ENCODE data around the gene DIRAS1. TPM values are rescaled to one million over a fixed set of nuclear protein-coding genes. Genes with fewer than 3 reads are reported as not detected.

The DIRAS1 gene
- total and polyA plus RNA-seq, 2 of the 4 experiments (the other 2 are of a cell fraction), result 1.4 to 10.3 TPM

DNA sequence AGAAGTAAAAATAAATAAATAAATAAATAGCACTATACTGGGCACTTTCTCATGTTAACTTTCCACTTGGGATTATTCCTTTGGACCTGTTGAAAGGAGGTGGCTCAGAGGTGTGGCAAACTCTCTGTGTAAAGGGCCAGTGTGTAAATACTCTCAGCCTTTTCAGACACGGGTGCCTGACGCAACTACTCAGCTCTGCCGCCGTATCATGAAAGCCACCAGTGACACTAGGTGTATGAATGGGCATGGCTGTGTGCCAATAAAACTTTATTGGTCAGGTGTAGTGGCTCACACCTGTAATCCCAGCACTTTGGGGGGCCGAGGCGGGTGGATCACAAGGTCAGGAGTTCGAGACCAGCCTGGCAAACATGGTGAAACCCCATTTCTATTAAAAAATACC is 38.8 kb upstream of the DIRAS1 start:
- no peaks in the 10 kb centered on the region; the same call in 1 of the 2 replicates for H3K9me1 ChIP-seq (ENCODE audit: insufficient read depth, low read length)
- no peak overlapping the region for H2BK5ac ChIP-seq (ENCODE audit: low read depth, low read length, poor library complexity, severe bottlenecking)
- H2BK15ac ChIP-seq (ENCODE audit: low read depth, low read length), result no peak overlapping the region
- H3K4me3 ChIP-seq (ENCODE audit: insufficient read depth, low read depth, low read length), result no peak overlapping the region
- no peak overlapping the region for H3K23ac ChIP-seq (ENCODE audit: low read depth, low read length)
- no peak overlapping the region for H2AK5ac ChIP-seq (ENCODE audit: low read depth, low read length)
- intact Hi-C loops (cut with micrococcal nuclease), result no loop called here
- no peak overlapping the region for H3K18ac ChIP-seq (ENCODE audit: low read depth, low read length)
- no TSS peak for BruUV-seq (replicated peaks)
- H3K9ac ChIP-seq (ENCODE audit: low read depth, low read length), result no peak overlapping the region
- H3K36me3 ChIP-seq (ENCODE audit: control insufficient read depth, insufficient read depth, low read length), result peaks cover 75% of the 10 kb centered on the region
- CTCF ChIA-PET, result no interaction called here
- H4K91ac ChIP-seq (ENCODE audit: insufficient read depth, low read depth, low read length), result no peak overlapping the region
- H3K9me3 ChIP-seq (ENCODE audit: control insufficient read depth, insufficient read depth, low read length), result no peaks in the 10 kb centered on the region
- DNase-seq, result no peak
- no peaks in the 10 kb centered on the region for H3K4me1 ChIP-seq (ENCODE audit: control insufficient read depth, insufficient read depth, low read length)
- dilution Hi-C loops (cut with HindIII; ENCODE audit: low sequenced_read_pairs, unreplicated experiment), result no loop called here
- H4K5ac ChIP-seq (ENCODE audit: low read depth, low read length), result no peak overlapping the region
- peaks cover 0 to 13% of the 10 kb centered on the region in 2 experiments; a peak in 3 of 4 replicates for H3K79me1 ChIP-seq (ENCODE audit: low read depth in 1 of 2, low read length in 2 of 2)
- no peak for TF ChIP-seq SMC3 (IDR thresholded peaks at IDR 0.05; ENCODE audit: low read depth, low read length)
- no peak for TF ChIP-seq CEBPB (IDR thresholded peaks at IDR 0.05; ENCODE audit: low read depth, low read length)
- TF ChIP-seq BHLHE40 (IDR thresholded peaks at IDR 0.05; ENCODE audit: low read depth, low read length), result no peak
- TF ChIP-seq, protein P1, sequence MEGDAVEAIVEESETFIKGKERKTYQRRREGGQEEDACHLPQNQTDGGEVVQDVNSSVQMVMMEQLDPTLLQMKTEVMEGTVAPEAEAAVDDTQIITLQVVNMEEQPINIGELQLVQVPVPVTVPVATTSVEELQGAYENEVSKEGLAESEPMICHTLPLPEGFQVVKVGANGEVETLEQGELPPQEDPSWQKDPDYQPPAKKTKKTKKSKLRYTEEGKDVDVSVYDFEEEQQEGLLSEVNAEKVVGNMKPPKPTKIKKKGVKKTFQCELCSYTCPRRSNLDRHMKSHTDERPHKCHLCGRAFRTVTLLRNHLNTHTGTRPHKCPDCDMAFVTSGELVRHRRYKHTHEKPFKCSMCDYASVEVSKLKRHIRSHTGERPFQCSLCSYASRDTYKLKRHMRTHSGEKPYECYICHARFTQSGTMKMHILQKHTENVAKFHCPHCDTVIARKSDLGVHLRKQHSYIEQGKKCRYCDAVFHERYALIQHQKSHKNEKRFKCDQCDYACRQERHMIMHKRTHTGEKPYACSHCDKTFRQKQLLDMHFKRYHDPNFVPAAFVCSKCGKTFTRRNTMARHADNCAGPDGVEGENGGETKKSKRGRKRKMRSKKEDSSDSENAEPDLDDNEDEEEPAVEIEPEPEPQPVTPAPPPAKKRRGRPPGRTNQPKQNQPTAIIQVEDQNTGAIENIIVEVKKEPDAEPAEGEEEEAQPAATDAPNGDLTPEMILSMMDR (conservative IDR thresholded peaks at IDR 0.05; ENCODE audit: low read depth, low read length), result no peak
- no peak for TF ChIP-seq RAD21 (IDR thresholded peaks at IDR 0.05; ENCODE audit: low read length)
- no peak for TF ChIP-seq CHD1 (IDR thresholded peaks at IDR 0.05; ENCODE audit: low read depth, low read length)
- TF ChIP-seq POLR2A (IDR thresholded peaks at IDR 0.05; ENCODE audit: low read depth, low read length), result no peak
- TF ChIP-seq MAFK (IDR thresholded peaks at IDR 0.05; ENCODE audit: low read depth, low read length), result no peak
- TF ChIP-seq NFE2L2 (IDR thresholded peaks at IDR 0.05; ENCODE audit: low read depth, low read length), result no peak
- TF ChIP-seq MAZ (IDR thresholded peaks at IDR 0.05; ENCODE audit: borderline replicate concordance, low read depth, low read length), result no peak
- TF ChIP-seq RCOR1 (IDR thresholded peaks at IDR 0.05; ENCODE audit: insufficient replicate concordance, low read length), result no peak
- TF ChIP-seq FOS (IDR thresholded peaks at IDR 0.05; ENCODE audit: low read depth, low read length), result no peak
- no peak for TF ChIP-seq RFX5 (IDR thresholded peaks at IDR 0.05; ENCODE audit: low read depth, low read length)
- no peak for TF ChIP-seq MXI1 (IDR thresholded peaks at IDR 0.05; ENCODE audit: borderline replicate concordance, low read depth, low read length)
- TF ChIP-seq, protein P2, sequence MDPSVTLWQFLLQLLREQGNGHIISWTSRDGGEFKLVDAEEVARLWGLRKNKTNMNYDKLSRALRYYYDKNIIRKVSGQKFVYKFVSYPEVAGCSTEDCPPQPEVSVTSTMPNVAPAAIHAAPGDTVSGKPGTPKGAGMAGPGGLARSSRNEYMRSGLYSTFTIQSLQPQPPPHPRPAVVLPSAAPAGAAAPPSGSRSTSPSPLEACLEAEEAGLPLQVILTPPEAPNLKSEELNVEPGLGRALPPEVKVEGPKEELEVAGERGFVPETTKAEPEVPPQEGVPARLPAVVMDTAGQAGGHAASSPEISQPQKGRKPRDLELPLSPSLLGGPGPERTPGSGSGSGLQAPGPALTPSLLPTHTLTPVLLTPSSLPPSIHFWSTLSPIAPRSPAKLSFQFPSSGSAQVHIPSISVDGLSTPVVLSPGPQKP (IDR thresholded peaks at IDR 0.05; ENCODE audit: borderline replicate concordance, low read depth, low read length), result no peak
- TF ChIP-seq, protein P3, sequence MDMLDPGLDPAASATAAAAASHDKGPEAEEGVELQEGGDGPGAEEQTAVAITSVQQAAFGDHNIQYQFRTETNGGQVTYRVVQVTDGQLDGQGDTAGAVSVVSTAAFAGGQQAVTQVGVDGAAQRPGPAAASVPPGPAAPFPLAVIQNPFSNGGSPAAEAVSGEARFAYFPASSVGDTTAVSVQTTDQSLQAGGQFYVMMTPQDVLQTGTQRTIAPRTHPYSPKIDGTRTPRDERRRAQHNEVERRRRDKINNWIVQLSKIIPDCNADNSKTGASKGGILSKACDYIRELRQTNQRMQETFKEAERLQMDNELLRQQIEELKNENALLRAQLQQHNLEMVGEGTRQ (IDR thresholded peaks at IDR 0.05; ENCODE audit: low read depth, low read length), result no peak
- H3K27ac ChIP-seq (ENCODE audit: insufficient read depth, low read length), result no peak overlapping the region
- no peak overlapping the region for H3K4me2 ChIP-seq (ENCODE audit: low read depth, low read length)
- in situ Hi-C loops (cut with MboI; ENCODE audit: low sequenced_read_pairs), result no loop called here
- H3K56ac ChIP-seq (ENCODE audit: extremely low read depth, insufficient read depth, low read length), result no peak overlapping the region
- H4K20me1 ChIP-seq (ENCODE audit: insufficient read depth, low read length), result peaks cover 3% of the 10 kb centered on the region
- H3K4ac ChIP-seq (ENCODE audit: low read depth, low read length), result no peak overlapping the region
- no peak overlapping the region for H4K8ac ChIP-seq (ENCODE audit: low read depth in 2 of 2, low read length in 2 of 2)
- WGBS, 2 experiments (ENCODE audit: extremely low coverage in 2 of 2, insufficient read length in 1 of 2), result 79% methylated on average over 4 of the region's 7 CpGs; no CpG with 5 or more reads in 1 of the 2 experiments
- H2BK20ac ChIP-seq (ENCODE audit: low read depth, low read length), result no peak overlapping the region
- no peak overlapping the region for H2BK120ac ChIP-seq (ENCODE audit: low read depth, low read length)
- POLR2A ChIA-PET (ENCODE audit: unreplicated experiment), result no interaction called here
- H3K14ac ChIP-seq (replicated peaks; ENCODE audit: low read depth, low read length), result no peak overlapping the region
- H2AFZ ChIP-seq (replicated peaks; ENCODE audit: low read length, poor library complexity), result no peak overlapping the region
- H3K27me3 ChIP-seq (ENCODE audit: control insufficient read depth, insufficient read depth, low read length), result no peaks in the 10 kb centered on the region
- H2AK9ac ChIP-seq (replicated peaks; ENCODE audit: low read depth, low read length, poor library complexity), result no peak overlapping the region
- ATAC-seq (ENCODE audit: low read depth), result no peak
